ENCODE data around the gene HOXD3. TPM values are rescaled to one million over a fixed set of nuclear protein-coding genes. Genes with fewer than 3 reads are reported as not detected.

The HOXD3 gene
- total RNA-seq, 1 donor from 2014 or later: 0.47 TPM

- Histone ChIP-seq H3K4me1 (peaks cover 15% of the 10 kb centered on the region), H3K4me3 (no peak overlapping the region), H3K9me3 (no peaks in the 10 kb centered on the region), H3K27me3 (ENCODE audit: low read depth) (peaks cover 100% of the 10 kb centered on the region), H3K36me3 (no peaks in the 10 kb centered on the region), H3K27ac (no peak overlapping the region)
- no peak for ATAC-seq
- TF ChIP-seq, protein P1, sequence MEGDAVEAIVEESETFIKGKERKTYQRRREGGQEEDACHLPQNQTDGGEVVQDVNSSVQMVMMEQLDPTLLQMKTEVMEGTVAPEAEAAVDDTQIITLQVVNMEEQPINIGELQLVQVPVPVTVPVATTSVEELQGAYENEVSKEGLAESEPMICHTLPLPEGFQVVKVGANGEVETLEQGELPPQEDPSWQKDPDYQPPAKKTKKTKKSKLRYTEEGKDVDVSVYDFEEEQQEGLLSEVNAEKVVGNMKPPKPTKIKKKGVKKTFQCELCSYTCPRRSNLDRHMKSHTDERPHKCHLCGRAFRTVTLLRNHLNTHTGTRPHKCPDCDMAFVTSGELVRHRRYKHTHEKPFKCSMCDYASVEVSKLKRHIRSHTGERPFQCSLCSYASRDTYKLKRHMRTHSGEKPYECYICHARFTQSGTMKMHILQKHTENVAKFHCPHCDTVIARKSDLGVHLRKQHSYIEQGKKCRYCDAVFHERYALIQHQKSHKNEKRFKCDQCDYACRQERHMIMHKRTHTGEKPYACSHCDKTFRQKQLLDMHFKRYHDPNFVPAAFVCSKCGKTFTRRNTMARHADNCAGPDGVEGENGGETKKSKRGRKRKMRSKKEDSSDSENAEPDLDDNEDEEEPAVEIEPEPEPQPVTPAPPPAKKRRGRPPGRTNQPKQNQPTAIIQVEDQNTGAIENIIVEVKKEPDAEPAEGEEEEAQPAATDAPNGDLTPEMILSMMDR (IDR thresholded peaks at IDR 0.05): no peak
- no peak for DNase-seq
- intact Hi-C loops (cut with DNase I): no loop called here
Observed at GRCh38 chr2:176164201-176164600, 7.1 kb downstream of the HOXD3 start.

DNA sequence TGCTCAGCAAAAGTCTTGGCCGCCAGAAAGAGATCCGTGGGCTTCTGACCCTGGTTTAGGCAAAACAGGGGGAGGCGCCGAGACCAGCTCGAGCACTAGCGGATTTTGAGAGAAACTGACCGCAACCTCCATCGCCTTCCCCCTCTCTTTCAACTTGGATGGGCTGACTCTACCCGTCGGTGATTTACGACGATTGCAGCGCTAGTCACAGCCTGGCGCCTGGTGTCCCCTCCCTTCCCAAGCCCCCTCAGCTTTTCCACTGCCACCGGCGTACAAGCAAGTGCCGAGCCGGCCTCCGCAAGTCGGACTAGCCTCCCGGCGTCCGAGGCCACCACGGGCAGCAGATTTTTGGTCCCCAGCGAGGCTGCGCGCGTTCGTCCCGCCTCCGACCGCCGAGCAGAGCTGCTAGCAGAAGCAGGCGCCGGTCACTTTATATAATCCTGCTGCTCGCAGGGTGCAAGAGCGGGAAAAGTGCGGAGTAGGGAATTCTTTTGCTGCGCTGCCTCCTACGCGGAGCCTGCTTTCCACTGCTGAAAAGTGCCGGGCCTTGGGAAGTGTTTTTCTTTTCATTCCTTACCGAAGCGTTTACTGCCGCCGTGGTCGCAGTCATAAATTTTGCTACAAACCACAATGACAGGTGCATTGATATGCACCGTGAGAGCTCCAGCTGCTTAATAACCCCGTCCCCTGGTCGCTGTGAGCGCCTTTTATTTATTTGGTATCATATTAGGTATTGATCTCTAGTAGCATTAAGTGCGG lies 7.7 kb downstream of the HOXD3 start:
- ATAC-seq (no peak), DNase-seq (no peak)
- H3K36me3 ChIP-seq: no peaks in the 10 kb centered on the region
- intact Hi-C loops (cut with DNase I): no loop called here
- TF ChIP-seq, protein P1 (IDR thresholded peaks at IDR 0.05): no peak
- no peaks in the 10 kb centered on the region for H3K9me3 ChIP-seq
- no peak overlapping the region for H3K27ac ChIP-seq
- H3K27me3 ChIP-seq (ENCODE audit: low read depth): peaks cover 100% of the 10 kb centered on the region
- H3K4me1 ChIP-seq: peaks cover 10% of the 10 kb centered on the region
- H3K4me3 ChIP-seq: no peak overlapping the region

DNA sequence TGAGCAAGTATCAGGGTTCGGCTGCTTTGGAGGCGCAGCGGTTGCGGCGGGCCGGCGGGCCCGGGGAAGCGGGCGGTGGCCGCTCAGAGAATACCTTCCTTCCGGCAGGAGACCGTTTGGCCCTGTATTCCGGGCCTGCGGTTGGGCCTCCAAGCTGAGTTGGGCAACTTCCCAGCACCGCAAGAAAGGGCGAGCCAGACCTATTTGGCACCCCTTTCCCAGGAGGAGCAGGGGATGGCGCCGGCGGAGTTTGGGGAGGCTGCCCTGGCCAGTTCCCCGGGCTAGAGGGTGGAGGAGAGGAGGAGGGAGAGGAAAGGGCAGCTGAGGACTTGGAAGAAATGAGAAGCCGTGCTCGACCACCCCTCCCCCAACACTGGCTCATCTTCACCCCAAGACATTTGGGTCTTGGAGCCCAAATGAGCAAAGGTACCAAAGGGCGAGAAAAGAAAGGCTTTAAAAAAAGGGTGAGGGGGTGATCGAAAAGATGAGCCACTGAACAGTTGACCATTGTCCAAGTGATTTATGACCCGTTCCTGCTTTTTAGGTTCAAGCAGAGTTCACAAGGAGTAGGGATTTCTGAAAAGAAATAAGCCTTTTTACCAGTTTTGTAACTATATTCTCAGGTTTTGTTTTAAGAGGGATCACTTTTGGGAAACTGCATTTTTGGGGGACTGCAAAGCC lies 8.4 kb downstream of the HOXD3 start:
- Histone ChIP-seq H3K4me1 (peaks cover 2% of the 10 kb centered on the region), H3K27me3 (ENCODE audit: low read depth) (peaks cover 100% of the 10 kb centered on the region), H3K9me3 (no peaks in the 10 kb centered on the region), H3K36me3 (no peaks in the 10 kb centered on the region), H3K27ac (no peak overlapping the region), H3K4me3 (no peak overlapping the region)
- TF ChIP-seq, protein P1 (IDR thresholded peaks at IDR 0.05): no peak
- ATAC-seq (no peak), DNase-seq (no peak)
- intact Hi-C loops (cut with DNase I): no loop called here

- H3K27ac ChIP-seq: no peak overlapping the region
- ATAC-seq (no peak), DNase-seq (no peak)
- H3K36me3 ChIP-seq: no peaks in the 10 kb centered on the region
- no peaks in the 10 kb centered on the region for H3K9me3 ChIP-seq
- H3K4me1 ChIP-seq: peaks cover 2% of the 10 kb centered on the region
- peaks cover 100% of the 10 kb centered on the region for H3K27me3 ChIP-seq (ENCODE audit: low read depth)
- H3K4me3 ChIP-seq: no peak overlapping the region
- intact Hi-C loops (cut with DNase I): no loop called here
- TF ChIP-seq, protein P1 (IDR thresholded peaks at IDR 0.05): no peak
Observed at GRCh38 chr2:176166272-176166671, 9.2 kb downstream of the HOXD3 start.

DNA sequence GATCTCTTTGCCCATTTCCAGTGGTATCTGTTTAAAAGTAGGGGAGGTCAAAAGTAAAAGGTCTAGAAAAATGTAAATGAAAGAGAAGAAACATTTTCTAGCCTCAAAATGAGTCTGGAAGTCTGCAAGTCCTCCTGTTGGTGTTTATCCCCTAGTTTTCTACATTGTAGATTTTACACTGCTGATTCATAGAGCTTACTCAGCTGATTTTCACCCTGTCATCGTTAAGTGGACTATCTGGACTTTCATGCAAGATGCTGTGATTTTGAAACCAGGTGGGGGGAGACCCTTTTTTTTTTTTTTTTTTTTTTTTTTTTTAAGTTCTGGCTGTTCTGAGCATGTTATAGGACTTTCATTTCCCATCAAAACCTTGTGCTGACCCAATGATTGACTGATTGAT lies 10.3 kb downstream of the HOXD3 start:
- Histone ChIP-seq H3K4me3 (no peak overlapping the region), H3K4me1 (peaks cover 11% of the 10 kb centered on the region), H3K9me3 (no peaks in the 10 kb centered on the region), H3K27ac (no peak overlapping the region), H3K27me3 (ENCODE audit: low read depth) (peaks cover 100% of the 10 kb centered on the region), H3K36me3 (no peaks in the 10 kb centered on the region)
- TF ChIP-seq, protein P1 (IDR thresholded peaks at IDR 0.05): no peak
- ATAC-seq (no peak), DNase-seq (no peak)
- intact Hi-C loops (cut with DNase I): no loop called here
